HepG2 (cell line): ENCODE results near the gene FANCD2. TPM values are rescaled to one million over a fixed set of nuclear protein-coding genes. Genes with fewer than 3 reads are reported as not detected.

Experiments used
- AHDC1 ChIP-seq: sonication (generic); formaldehyde crosslinking; IDR thresholded peaks from 2 replicates; pipeline ENCODE4 v1.5.1; 2020; ENCODE audit warnings: mild to moderate bottlenecking, missing genetic modification reagents, borderline replicate concordance
- EHMT2 ChIP-seq: fragments of 200-600 bp; sonication (generic); IDR thresholded peaks from 2 replicates; pipeline ENCODE4 v1.7.0; 2017; ENCODE audit warnings: antibody characterized with exemption, low read depth, low read length, borderline replicate concordance
- FOSL1 ChIP-seq: sonication (generic); formaldehyde crosslinking; IDR thresholded peaks from 2 replicates; pipeline ENCODE4 v1.9.0; 2021; ENCODE audit warnings: missing genetic modification reagents, borderline replicate concordance
- GATAD2A ChIP-seq: IDR thresholded peaks from 2 replicates; pipeline ENCODE4 v1.6.1; 2016
- NFRKB ChIP-seq: fragments of 450-650 bp; IDR thresholded peaks from 2 replicates; pipeline ENCODE4 v1.6.1; 2017
- PHF5A ChIP-seq: IDR thresholded peaks from one replicate; pipeline ENCODE4 v1.6.1; 2018; ENCODE audit warnings: low read depth, missing genetic modification reagents; ENCODE audit not compliant: unreplicated experiment
- REXO4 ChIP-seq: sonication (generic); formaldehyde crosslinking; IDR thresholded peaks from 2 replicates; pipeline ENCODE4 v1.8.0; 2022; ENCODE audit warnings: missing genetic modification reagents, mild to moderate bottlenecking, borderline replicate concordance
- UBTF ChIP-seq: sonication (generic); formaldehyde crosslinking; IDR thresholded peaks from 2 replicates; pipeline ENCODE4 v1.4.0; 2020; ENCODE audit warnings: mild to moderate bottlenecking, missing genetic modification reagents
- ZNF280D ChIP-seq: sonication (generic); formaldehyde crosslinking; IDR thresholded peaks from 2 replicates; pipeline ENCODE4 v1.5.1; 2020; ENCODE audit warnings: mild to moderate bottlenecking, missing genetic modification reagents
- ZNF441 ChIP-seq: sonication (generic); formaldehyde crosslinking; IDR thresholded peaks from 2 replicates; pipeline ENCODE4 v1.7.0; 2021; ENCODE audit warnings: missing genetic modification reagents, borderline replicate concordance
- ZSCAN31 ChIP-seq: sonication (generic); formaldehyde crosslinking; IDR thresholded peaks from 2 replicates; pipeline ENCODE4 v1.5.0; 2020; ENCODE audit warnings: low read depth, mild to moderate bottlenecking, missing genetic modification reagents
- polyA plus RNA-seq, 8 experiments: library from polyadenylated mRNA; depleted of rRNA in 3 of 8; stranded (reverse) in 7 of 8; unstranded in 1 of 8; fragments of >200 nt; fragmentation: Illumina TruSeq in 4 of 8; extraction: Trizol in 4 of 8; gene quantifications; 2 replicates each; pipeline versions ENCODE4 v1.2.1 to v1.2.3, GENCODE V29; 2011 to 2016; ENCODE audit warnings: low read depth in 4 of 8, missing spikeins in 1 of 8, mixed read lengths in 1 of 8; ENCODE audit not compliant: insufficient read depth in 1 of 8
- total RNA-seq, 5 experiments: library from RNA; depleted of rRNA; stranded (reverse); fragments of >200 nt; fragmentation: Illumina TruSeq; extraction: Trizol; gene quantifications; 2 replicates each; pipeline ENCODE4 v1.2.3, GENCODE V29; 2016; ENCODE audit warnings: low read depth in 1 of 5
- TF ChIP-seq, protein P1 (sequence below): sonication (generic); formaldehyde crosslinking; IDR thresholded peaks from 2 replicates; pipeline ENCODE4 v1.4.0; 2020; ENCODE audit warnings: missing genetic modification reagents

FANCD2 gene
- total and polyA plus RNA-seq, 2 of the 13 experiments (the other 11 are each of a cell fraction or from before 2014, with no cell fraction given): 10.1 to 42.0 TPM

DNA sequence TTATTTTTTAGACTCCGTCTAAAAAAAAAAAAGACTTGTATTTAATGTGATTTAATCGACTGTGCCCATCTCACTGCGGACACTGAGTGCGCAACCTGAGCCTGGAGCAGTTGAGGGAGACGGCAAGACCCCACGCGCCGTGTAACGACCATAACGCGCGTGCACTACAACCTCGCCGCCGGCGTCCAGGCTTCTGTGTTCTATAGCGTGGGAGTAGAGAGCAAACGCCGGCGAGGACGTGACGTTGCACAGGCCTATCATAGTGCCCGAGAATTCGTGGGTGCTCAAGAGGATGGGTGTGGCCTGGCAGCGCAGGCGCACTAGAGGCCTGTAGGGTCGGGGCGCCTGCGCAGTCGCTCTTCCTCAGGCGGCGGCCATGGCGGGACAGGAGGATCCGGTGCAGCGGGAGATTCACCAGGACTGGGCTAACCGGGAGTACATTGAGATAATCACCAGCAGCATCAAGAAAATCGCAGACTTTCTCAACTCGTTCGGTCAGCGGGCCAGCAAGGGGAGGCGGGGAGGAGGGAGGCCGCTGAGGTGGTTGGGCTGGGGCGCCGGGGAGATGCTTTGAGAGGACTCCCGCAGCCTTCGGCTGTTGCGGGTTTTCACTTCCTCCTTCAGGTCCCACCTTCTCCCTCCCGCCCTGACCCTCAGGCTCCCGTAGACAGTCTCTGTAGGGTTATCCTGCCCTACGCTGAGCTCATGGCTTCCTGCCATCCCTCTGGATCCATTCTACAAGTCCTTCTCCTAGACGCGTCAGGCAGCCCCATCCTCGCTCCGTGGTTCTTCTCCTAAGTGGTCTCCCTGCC is 89.3 kb downstream of the FANCD2 start, which contains the start of gene BRK1 (continued):
- TF ChIP-seq UBTF (CRISPR knock-in tag) (peak; percentile 15; the same call in 1 of the 2 replicates), EHMT2 (no peak), GATAD2A (CRISPR knock-in tag) (peak; percentile 70), REXO4 (CRISPR knock-in tag) (no peak), NFRKB (no peak), FOSL1 (CRISPR knock-in tag) (no peak), AHDC1 (CRISPR knock-in tag) (no peak), ZNF280D (0 out of 2 replicates have a peak, but pooled peaks have one; percentile 43), ZSCAN31 (CRISPR knock-in tag) (peak; percentile 52), PHF5A (CRISPR knock-in tag) (no peak), ZNF441 (CRISPR knock-in tag) (peak; percentile 44; the same call in 1 of the 2 replicates)
- TF ChIP-seq, protein P1, sequence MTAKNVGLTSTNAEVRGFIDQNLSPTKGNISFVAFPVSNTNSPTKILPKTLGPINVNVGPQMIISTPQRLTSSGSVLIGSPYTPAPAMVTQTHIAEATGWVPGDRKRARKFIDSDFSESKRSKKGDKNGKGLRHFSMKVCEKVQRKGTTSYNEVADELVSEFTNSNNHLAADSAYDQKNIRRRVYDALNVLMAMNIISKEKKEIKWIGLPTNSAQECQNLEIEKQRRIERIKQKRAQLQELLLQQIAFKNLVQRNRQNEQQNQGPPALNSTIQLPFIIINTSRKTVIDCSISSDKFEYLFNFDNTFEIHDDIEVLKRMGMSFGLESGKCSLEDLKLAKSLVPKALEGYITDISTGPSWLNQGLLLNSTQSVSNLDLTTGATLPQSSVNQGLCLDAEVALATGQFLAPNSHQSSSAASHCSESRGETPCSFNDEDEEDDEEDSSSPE: peak; percentile 63
